Spleen (tissue), 7 donors: Measurements from ENCODE around the gene FAM222A.

Source experiments
- CTCF ChIP-seq, 11 experiments: fragments of 200-600 bp in 7 of 11; fragments of 450-650 bp in 4 of 11; sonication (generic) in 4 of 11; IDR thresholded peaks in 8 of 11; conservative IDR thresholded peaks in 3 of 11; 1 replicate in 7 of 11; 2 replicates in 4 of 11; pipeline versions ENCODE4 v1.4.0 to v1.8.0; 2016 to 2021; ENCODE audit warnings: antibody characterized with exemption in 11 of 11, inconsistent platforms in 4 of 11, mild to moderate bottlenecking in 1 of 11
- POLR2A ChIP-seq, 3 donors: fragments of 450-650 bp; IDR thresholded peaks; one replicate each; pipeline ENCODE4 v1.5.1; 2017; ENCODE audit warnings: antibody characterized with exemption in 3 of 3, mild to moderate bottlenecking in 1 of 3
- donor health status: DM: no; HTN: no; CAD: no; lungs with moderate emphysema.
- donor health status: DM: no; HTN: no; CAD: no.
- donor health status: DM: no; HTN: no; CAD: no.

GRCh38 chr12:109811624-109811995 lies 98.0 kb downstream of the FAM222A start:
- TF ChIP-seq CTCF (IDR thresholded peaks at IDR 0.05 in 8 of 11, conservative IDR thresholded peaks at IDR 0.05 in 3 of 11) (no peak), POLR2A (IDR thresholded peaks at IDR 0.05) (no peak)
